A549 (cell line): ENCODE data around the gene MMP2.

Experiments
- CEBPB ChIP-seq, 2 experiments: fragments of >200 bp in 1 of 2; sonication (Bioruptor Twin) in 1 of 2; formaldehyde crosslinking in 1 of 2; IDR thresholded peaks; 2 replicates each; pipeline ENCODE4 v1.6.1; 2012 to 2016
- CHD2 ChIP-seq: fragments of 150-350 bp; IDR thresholded peaks from 2 replicates; pipeline ENCODE4 v1.6.1; 2014; ENCODE audit warnings: low read length; ENCODE audit not compliant: partially characterized antibody
- EHMT2 ChIP-seq: fragments of 200-600 bp; sonication (generic); IDR thresholded peaks from 2 replicates; pipeline ENCODE4 v1.6.1; 2016; ENCODE audit warnings: antibody characterized with exemption, low read depth, mild to moderate bottlenecking, moderate library complexity
- JUNB ChIP-seq: fragments of >200 bp; sonication (Bioruptor Twin); formaldehyde crosslinking; IDR thresholded peaks from 2 replicates; pipeline ENCODE4 v1.6.1; 2016
- MAZ ChIP-seq: fragments of 150-350 bp; IDR thresholded peaks from 2 replicates; pipeline ENCODE4 v1.6.1; 2014; ENCODE audit warnings: antibody characterized with exemption, low read depth, low read length, borderline replicate concordance
- RCOR1 ChIP-seq: fragments of 150-350 bp; IDR thresholded peaks from 2 replicates; pipeline ENCODE4 v1.6.1; 2014; ENCODE audit warnings: antibody characterized with exemption, low read length, low read depth
- SMC3 ChIP-seq: fragments of >200 bp; sonication (Bioruptor Twin); formaldehyde crosslinking; IDR thresholded peaks from 3 replicates; pipeline ENCODE4 v1.6.1; 2018; ENCODE audit warnings: inconsistent platforms
- TF ChIP-seq, protein P1 (sequence below): fragments of >200 bp; sonication (Bioruptor Twin); formaldehyde crosslinking; IDR thresholded peaks from 3 replicates; pipeline ENCODE4 v1.5.1; 2016
- TF ChIP-seq, protein P2 (sequence below): IDR thresholded peaks from 2 replicates; pipeline ENCODE4 v1.6.1; 2012
- TF ChIP-seq, protein P3 (sequence below): fragments of 200-600 bp; sonication (generic); IDR thresholded peaks from 2 replicates; pipeline ENCODE4 v1.6.1; 2016; ENCODE audit warnings: antibody characterized with exemption, mild to moderate bottlenecking, moderate library complexity
- TF ChIP-seq, protein P4 (sequence below): fragments of 450-650 bp; IDR thresholded peaks from 2 replicates; pipeline ENCODE4 v1.6.1; 2014; ENCODE audit warnings: antibody characterized with exemption
- TF ChIP-seq, protein P5 (sequence below): fragments of >200 bp; sonication (Bioruptor Twin); formaldehyde crosslinking; IDR thresholded peaks from 2 replicates; pipeline ENCODE4 v1.6.1; 2016

DNA sequence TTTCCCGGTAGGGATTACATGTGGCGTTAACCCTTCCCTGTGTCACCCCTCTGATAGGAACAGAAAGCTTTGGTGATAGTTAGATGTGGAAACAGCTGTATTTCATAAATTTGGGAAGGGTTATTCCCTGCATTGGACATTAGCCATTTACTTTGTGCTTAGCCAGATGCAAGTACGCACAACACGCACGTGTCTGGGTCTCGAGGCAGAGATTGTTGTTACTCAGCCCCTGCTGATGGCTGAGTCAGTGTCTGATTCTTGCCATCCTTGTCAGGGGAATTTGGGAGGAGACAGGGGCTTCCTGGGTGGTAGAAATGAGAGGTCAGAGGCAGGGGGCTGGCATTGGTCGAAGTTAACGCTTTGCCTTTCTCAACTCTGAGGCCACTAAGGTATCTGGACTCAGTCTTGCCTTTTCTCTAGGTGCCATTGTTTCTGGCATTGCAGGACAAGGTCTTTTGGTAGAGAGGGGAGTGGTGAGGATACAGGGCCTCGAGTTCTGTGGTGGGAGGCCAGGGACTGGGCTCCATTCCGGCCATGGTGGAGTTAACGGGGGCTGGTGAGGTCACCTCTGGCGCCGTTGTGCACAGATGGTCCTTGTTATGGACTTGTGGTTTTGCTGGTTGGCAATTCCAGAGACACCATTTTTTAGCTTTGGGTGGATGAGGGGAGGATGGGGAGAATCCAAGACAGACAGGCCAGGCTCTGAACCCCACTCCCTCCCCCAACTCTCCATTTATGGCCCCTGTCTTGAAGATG is 8.2 kb downstream of the MMP2 start:
- TF ChIP-seq, protein P1, sequence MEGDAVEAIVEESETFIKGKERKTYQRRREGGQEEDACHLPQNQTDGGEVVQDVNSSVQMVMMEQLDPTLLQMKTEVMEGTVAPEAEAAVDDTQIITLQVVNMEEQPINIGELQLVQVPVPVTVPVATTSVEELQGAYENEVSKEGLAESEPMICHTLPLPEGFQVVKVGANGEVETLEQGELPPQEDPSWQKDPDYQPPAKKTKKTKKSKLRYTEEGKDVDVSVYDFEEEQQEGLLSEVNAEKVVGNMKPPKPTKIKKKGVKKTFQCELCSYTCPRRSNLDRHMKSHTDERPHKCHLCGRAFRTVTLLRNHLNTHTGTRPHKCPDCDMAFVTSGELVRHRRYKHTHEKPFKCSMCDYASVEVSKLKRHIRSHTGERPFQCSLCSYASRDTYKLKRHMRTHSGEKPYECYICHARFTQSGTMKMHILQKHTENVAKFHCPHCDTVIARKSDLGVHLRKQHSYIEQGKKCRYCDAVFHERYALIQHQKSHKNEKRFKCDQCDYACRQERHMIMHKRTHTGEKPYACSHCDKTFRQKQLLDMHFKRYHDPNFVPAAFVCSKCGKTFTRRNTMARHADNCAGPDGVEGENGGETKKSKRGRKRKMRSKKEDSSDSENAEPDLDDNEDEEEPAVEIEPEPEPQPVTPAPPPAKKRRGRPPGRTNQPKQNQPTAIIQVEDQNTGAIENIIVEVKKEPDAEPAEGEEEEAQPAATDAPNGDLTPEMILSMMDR: no peak
- TF ChIP-seq, protein P2, sequence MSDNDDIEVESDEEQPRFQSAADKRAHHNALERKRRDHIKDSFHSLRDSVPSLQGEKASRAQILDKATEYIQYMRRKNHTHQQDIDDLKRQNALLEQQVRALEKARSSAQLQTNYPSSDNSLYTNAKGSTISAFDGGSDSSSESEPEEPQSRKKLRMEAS: no peak
- TF ChIP-seq CHD2: no peak
- TF ChIP-seq, protein P3, sequence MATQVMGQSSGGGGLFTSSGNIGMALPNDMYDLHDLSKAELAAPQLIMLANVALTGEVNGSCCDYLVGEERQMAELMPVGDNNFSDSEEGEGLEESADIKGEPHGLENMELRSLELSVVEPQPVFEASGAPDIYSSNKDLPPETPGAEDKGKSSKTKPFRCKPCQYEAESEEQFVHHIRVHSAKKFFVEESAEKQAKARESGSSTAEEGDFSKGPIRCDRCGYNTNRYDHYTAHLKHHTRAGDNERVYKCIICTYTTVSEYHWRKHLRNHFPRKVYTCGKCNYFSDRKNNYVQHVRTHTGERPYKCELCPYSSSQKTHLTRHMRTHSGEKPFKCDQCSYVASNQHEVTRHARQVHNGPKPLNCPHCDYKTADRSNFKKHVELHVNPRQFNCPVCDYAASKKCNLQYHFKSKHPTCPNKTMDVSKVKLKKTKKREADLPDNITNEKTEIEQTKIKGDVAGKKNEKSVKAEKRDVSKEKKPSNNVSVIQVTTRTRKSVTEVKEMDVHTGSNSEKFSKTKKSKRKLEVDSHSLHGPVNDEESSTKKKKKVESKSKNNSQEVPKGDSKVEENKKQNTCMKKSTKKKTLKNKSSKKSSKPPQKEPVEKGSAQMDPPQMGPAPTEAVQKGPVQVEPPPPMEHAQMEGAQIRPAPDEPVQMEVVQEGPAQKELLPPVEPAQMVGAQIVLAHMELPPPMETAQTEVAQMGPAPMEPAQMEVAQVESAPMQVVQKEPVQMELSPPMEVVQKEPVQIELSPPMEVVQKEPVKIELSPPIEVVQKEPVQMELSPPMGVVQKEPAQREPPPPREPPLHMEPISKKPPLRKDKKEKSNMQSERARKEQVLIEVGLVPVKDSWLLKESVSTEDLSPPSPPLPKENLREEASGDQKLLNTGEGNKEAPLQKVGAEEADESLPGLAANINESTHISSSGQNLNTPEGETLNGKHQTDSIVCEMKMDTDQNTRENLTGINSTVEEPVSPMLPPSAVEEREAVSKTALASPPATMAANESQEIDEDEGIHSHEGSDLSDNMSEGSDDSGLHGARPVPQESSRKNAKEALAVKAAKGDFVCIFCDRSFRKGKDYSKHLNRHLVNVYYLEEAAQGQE: no peak
- TF ChIP-seq RCOR1: no peak
- TF ChIP-seq JUNB: no peak
- no peak for TF ChIP-seq CEBPB (IDR thresholded peaks at IDR 0.05)
- TF ChIP-seq, protein P4, sequence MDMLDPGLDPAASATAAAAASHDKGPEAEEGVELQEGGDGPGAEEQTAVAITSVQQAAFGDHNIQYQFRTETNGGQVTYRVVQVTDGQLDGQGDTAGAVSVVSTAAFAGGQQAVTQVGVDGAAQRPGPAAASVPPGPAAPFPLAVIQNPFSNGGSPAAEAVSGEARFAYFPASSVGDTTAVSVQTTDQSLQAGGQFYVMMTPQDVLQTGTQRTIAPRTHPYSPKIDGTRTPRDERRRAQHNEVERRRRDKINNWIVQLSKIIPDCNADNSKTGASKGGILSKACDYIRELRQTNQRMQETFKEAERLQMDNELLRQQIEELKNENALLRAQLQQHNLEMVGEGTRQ: no peak
- TF ChIP-seq MAZ: no peak
- no peak for TF ChIP-seq SMC3
- no peak for TF ChIP-seq EHMT2
- TF ChIP-seq, protein P5, sequence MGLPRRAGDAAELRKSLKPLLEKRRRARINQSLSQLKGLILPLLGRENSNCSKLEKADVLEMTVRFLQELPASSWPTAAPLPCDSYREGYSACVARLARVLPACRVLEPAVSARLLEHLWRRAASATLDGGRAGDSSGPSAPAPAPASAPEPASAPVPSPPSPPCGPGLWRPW: no peak
